GM18498 (cell line): ENCODE measurements around the gene ATP5PB.
A peak's percentile ranks its signal among the peaks of the same experiment; 100 is the strongest.

ENCODE experiments used
- ATAC-seq: cut with Tn5 transposase; IDR thresholded peaks from one replicate; pipeline ENCODE4 v1.9.1; 2021; ENCODE audit warnings: mild to moderate bottlenecking, moderate library complexity; ENCODE audit not compliant: unreplicated experiment

ATP5PB gene

DNA sequence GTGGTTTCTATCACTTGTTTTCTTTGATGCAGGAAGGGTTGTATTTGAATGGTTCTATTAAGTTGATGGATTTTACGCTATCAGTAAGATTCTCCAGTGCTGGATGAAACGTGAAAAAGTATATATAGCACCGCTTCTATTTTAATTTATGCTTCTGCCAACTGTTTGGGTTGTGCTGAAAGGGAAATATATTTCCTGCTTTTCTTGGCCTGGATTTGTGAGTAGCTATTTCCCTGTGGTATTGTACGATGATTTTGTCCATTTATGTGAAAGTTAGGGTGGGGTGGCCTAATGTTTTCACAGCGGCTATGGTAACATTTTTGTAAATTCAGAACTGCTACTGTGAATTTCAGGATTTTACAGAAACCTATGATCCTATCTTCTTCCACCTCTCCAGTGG, 24.8 kb downstream of the ATP5PB start:
- ATAC-seq = no peak

DNA sequence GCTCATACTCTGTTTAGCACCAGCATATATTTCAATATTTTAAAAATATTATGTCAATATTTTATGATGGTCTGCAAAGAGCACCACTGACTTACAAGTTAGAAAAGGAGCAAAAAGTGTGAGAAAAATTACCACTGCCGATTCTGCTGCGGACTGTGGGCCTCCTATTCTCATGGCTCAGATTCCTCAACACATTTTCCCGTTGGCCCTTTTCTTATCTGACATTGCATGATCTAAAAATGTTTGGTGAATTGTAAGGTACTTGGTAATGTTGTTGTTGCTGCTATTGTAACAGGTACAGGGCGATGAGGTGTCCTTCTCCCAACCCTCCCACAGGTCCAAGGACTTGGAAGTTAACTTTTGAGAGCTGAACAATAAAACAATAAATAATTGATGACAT, 25.3 kb downstream of the ATP5PB start:
- ATAC-seq = no peak

DNA sequence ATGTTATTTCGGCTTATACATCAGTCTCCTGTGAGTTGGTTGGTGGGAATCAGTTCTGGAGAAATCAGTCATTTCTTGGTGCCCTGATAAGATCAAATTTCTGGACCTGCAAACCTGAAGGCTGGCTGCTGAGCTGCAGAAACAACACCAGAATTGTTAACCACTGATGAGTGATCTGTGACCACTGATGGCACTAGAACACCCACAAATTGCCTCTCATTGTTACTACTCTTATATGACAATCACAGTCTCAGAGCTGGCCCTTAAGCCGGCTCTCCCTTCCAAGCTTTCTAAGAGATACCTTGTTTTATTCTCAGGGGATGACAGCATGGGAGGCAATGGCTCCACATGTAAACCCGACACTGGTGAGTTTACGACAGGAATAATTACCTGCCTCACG, 26.4 kb downstream of the ATP5PB start:
- no peak for ATAC-seq

DNA sequence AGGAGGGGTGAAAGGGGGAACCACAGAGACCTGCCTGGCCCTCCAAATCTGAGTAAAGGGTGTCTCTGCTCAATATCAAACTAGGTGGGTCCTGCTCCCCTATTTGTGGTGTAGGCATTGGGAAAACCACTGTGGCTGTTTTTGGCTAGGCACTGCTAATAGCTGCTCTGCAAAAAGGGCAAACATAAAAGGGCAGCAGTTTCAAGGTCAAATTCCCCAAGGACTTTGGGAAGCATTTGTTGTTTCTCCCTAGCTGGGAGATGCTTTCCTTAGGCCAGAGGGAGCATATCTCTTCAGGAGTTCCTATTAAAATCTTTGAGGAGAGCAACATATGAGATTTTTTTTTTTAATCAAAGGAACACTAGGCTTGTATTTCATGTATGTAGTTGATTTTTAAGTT, 26.9 kb downstream of the ATP5PB start:
- ATAC-seq = no peak

DNA sequence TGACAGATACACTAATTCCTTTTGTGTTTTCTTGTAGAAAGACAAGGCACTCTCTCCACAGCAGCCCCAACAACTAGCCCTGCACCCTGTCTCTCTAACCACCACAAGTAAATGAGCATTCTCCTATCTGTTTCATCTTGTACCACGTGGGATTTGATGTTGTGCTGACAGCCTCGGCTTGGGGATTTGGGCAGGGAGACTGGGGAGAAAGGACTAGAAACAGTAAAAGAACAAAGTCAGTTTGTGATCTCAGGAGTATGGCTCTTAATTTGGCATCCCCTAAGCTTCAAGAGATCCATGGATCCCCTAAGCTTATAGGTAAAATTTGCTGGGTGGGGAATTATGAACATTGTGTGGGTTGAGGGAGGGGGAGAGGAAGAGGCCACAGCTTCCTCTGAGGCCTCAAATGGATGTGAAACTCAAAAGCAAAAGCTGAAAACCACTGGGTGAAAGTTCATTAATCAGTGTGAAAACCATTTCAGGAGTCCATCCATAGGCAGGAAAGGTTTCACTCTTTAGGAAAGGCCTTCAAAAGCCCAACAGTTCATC, 27.6 kb downstream of the ATP5PB start:
- ATAC-seq = peak; percentile 82

DNA sequence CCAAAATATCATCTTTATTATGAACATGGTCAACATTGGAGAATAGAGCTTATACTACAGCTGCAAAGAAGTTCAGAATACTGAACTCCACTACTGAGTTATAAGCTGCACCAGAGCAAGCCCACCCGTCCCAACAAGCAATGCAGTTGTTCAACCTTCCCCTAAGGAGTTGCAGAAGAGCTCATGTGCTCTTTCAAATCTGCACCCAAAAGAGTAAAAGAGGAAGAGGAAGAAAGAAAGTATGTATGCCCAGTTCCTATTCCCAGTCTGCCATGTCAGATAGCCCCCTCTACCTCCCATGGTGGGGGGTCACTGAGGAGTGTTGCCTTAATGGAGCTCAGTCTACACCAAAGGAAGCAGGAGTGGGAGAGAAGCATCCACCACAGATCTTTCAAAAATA, 31.4 kb downstream of the ATP5PB start:
- no peak for ATAC-seq

DNA sequence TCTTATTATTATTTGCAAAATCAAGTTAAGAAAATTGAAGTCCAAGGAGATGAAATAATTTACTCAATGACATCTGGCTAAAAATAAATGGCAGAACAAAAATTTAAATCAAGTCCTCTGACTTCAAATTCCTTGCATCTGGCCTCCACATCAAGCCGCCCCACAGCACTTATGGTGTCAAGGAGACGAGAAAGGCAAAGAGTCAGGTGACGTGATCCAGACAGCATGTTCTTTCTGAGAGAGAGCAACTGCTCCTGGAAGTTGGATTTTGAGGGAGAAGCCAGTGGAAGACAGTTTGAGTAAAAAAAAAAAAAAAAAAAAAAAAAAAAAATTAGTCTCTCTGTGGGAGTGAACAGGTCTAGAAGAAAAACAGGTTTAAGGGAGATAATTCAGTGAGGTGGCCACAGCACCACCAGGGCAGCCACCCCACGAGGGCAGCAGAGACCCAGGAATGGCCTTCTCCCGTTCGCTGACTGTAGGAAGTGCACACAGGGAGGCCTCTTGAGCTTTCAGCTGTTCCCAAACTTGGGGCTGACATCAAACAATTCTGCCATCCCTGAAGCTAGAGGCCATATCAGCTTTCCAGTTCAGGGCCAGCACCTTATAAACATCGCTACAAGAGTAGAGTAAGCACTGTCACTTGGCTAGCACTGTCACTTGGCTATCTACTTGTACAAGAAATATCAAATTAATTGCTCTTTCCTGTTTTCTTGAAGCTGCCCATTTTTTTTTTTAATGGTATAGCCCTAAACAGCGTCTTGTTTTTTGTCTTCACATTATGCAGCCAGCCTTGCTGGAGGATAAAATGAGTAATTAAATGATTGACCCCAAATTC, 32.3 kb downstream of the ATP5PB start:
- ATAC-seq = no peak

DNA sequence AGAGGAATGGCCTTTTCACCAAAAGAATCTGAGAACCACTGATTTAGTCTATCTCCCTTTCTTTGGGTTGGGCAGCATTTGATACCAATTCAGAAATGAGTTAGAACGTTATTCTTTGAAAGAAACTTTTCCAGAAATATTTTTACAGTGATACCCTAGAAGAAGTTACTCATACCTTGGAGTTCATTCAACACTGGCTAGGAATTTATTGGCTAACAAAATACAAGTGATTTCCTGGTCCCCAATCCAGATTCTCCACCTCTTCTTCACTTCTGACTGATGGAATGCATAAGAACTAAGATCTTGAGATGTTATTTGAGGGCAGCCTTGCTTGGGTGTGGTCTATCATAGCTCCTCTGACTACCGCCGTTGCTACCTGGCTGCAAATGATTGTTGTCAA, 33.9 kb downstream of the ATP5PB start:
- ATAC-seq = no peak

DNA sequence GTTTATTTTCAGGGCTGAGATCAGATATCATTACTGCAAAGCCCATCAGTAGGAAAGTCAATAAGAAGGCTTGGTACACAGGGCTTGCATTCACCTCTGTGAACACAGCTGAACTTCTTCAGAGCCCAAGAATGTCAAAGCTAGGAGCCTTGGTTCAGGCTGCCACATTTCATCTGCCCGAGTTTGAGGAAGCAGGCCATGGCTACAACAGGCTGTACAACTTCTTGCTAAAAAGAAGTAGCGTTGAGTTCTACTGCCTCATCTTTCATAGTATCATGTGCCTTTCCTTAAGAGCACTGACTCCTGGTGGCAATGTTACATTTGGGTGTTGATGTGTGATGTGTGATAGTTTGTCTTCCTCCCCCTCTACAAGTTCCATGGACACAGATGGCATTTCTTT, 34.6 kb downstream of the ATP5PB start:
- no peak for ATAC-seq

DNA sequence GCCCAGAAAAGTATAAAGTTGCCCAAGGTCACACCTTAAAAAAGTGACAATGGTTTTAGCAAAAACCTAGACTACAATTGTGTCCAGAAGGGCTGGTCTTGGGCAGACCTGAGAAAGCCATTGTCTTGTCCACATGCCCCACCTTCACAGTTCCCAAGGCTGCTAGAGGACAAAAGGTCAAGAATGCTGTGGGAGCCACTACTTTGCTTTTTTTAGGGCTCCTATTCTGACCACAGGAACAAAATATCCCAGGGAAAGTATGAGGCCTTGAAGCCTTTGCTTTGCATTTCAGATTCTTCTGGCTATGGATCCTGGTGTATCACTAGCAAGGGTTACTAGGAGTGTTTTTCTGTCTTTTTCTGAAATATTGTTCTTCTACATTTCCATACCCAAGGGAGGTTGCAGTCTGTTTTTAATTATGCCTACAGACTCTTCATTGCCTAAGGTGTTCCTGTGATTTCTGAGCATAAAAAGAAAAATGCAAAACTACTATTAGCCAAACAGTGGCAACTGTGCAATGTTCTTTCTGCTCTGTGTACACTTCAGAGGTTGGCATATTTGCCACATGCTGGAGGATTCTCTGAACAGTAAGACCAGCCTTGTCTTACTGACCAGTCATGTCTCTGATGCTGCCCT, 35.2 kb downstream of the ATP5PB start:
- no peak for ATAC-seq

DNA sequence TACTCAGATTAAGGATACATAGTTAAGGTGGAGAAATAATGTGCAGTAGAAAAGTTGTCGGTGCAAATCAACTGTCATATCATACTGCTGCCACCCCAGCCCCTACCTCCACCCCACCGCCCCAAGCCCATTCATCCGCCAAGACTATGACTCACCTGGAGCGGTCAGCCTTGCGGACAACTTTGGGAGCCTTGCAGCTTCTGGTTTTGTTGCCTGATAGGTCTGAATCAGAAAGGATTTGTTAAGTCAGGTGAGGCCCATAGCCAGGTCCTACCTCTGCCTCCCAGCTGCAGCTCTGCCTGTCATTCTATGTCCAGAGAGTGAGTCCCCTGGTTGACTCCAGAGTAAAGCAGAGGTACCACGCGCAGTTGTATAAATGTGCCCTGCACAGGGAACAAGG, 37.2 kb downstream of the ATP5PB start:
- ATAC-seq = no peak

DNA sequence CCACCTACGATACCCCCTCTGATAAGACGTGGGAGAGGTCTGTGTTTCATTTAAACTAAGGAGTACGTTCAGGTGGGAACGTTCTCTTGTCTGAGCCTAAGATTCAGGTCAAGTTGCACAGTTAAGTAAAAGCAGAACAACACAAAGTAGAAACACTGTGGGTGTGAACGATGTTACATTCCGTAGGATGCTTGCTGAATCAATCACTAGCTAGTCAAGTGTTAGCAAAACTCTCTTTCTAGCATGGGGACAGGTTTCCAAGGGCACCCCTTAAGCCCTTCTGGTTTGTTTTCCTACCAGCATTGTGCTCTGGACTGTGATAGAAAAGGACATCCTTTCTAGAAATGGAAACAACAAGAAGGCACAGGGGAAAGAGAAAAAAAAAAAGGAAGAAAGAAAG, 37.9 kb downstream of the ATP5PB start:
- ATAC-seq = no peak

DNA sequence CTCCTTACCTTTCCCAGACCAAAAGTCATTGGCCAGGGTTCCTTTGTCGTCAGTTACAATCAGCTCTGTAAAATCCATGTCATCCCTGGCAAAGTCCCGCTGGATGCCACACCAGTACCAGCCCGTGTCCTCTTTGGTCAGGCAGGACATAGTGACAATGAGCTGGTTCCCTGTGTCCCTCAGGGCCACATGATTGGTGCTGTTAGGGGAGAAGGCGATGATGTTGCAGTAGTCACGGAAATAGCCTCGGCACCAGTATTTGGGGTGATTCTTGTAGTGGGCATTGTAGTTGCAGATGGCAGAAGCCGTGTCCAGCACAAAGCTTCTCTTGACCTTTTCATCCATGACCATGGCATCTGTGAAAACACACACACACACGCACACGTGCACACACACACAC, 39.4 kb downstream of the ATP5PB start:
- no peak for ATAC-seq

DNA sequence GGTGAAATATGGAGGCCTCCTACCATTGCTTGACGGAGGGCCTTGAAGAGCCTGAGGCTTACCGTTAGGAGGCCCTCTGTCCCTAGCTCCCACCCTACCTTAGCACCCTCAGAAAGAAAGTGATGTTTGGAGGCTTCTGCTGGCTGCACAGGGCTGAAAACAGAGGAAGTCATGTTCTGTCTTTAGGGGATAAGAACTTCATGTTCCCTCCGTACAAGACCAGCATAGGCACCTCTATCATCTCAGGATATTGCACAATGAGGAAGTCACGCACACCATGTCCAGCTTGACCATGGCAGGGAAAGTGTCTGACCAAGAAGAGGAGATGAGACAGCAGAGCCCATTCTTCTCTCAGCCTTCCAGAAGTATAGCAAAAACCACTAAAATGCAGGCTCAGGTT, 40.3 kb downstream of the ATP5PB start:
- no peak for ATAC-seq

DNA sequence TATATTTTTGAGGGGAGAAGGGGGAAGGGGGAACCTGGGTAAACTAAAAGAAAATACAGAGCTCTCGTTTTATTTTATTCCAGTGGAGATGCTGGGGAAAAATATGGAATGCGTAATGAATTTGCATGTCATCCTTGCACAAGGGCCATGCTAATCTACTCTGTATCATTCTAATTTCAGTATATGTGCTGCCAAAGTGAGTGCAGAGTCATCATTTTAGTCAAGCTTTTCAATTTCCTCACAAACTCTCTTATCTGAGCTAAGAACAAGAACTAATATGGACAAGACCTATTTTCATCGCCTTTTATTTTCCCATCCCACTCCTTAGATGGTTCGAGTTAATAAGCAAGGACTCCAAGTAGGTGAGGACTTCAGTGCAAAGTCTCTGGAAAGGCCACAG, 41.0 kb downstream of the ATP5PB start:
- no peak for ATAC-seq

DNA sequence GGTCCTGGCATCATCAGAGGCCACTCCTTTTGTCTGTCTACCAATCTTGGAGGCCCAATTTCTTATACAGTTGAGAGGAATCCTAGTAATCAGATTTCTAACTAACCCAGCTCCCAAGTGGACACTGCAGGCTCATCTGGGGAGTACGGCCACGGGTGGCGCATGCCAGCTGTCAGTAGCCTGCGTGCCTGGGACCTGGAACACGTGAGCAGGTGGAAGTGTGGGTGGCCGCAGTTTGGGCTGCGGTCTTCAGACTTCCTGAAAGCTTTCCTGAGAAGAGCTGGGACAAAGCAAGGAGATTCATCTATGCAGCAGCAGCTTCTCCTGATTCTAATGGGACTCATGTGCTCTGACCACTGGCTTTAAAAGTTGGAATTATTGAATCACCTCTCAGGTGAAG, 41.8 kb downstream of the ATP5PB start:
- no peak for ATAC-seq

DNA sequence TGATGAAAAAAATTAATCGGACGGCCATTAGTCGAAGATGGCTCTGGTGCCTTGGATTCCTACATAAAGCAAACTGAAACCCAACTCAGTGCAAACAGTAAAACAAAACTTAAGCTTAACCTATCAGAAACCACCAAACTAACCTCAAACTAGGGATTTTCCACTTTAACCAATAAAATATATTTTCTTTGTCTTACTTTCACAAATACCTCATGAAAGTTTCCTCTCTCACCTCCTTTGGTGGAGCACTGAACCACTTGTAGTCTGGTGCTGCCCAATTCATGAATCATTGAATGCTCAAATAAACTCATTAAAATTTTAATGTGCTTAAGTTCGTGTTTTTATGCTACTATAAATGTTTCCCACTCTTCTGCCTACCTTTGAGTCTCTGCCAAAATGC, 47.1 kb downstream of the ATP5PB start:
- ATAC-seq = no peak

DNA sequence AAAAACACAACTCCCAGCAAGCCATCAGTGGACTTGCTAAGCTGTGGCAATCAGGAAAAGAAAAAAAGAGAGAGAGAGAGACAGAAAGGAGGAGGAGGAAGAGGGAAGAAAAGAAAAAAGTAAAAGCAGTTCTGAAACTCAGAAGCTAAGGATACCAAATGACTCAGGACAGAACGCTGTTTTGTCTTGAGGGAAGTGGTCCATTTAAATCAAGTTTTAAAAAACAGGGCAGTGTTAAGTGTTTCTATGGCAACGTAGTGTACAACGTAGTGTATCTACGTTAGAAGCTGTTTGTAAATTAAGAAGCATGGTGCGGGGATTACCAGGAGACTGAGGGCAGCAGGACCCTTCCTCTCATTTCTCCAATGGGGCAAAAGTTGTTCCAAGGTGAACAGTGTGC, 48.3 kb downstream of the ATP5PB start:
- ATAC-seq = no peak

DNA sequence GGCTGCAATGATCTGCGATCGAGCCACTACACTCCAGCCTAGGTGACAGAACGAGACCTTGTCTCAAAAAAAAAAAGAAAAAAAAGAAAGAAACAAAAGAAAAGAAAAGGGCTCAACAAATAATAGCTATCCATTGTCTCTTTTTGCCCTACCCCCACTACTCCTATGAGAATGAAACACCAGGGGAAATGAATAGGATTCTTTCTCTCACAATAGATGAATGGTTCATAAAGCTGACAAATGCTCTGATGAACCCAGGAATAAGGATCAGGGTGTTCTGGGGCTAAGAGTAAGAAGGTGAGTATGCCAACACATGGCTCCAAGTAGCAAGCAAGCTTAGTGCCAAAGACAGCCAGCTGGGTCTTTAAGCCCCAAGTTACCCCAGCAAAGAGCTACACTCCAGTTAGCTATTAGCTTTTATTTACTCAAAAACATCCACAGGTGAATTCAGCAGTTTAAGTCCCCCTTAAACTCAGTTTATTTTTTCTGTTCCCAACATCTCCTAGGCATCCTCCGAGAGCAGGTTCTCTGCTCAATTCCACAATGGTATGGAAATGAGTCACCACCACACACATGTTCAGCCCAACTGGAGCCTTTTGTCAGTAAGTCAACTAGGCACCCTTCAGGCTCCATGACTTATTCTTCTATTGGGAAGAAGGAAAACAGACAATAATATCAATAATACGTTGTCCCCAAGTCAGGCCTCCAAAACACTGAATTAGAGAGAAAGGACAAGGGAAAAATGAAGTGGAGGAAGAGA, 49.9 kb downstream of the ATP5PB start:
- ATAC-seq = no peak

DNA sequence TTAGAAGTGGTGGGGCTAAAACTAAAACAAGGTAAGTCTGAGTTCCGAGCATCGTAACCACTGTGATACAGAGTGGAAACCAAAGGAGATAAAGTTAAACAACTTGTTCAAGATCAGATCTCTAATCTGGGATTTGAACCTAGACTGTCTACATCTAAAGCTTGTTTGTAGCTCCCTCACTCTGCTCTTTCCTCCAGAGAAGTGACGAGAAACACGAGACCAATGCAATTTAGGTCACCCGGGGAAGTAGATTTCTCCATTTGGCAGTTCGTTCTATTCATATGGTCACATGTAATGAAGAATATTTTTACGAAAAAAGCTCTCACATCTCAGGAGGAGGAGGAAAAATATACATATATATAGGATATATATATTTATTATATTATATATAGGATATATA, 52.4 kb downstream of the ATP5PB start:
- ATAC-seq = no peak

DNA sequence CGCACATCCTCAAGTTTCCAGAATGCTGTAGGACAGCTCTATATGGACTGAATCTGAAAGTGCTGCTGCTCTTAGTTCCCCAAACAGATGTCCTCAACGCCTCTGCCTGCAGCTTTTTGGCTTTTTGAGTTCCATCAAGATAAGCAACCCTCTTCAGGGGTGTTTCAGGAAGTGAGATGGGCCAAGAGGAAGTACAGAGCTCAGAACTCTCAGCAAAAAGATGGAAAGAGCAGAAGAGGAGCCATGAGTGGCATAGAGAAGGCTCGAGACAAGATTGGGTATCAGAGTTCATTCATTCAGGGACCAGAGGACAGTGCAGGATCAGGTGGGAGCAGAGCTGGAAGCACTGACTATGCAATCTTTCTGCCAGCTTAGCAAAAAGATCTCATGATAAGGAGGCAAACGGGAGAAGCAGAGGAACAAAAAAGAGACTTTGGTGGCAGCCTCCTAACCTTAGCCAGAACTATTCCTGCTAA, 54.4 kb downstream of the ATP5PB start, which contains the start of the genes ADORA3 and TMIGD3:
Gene ADORA3 (minus strand): TSS at position 49 of the 476 bp plus-strand sequence. CDS start 279 bp downstream, outside the sequence.
Gene TMIGD3 (minus strand): TSS at position 49 of the 476 bp plus-strand sequence. CDS start 279 bp downstream, outside the sequence.
- ATAC-seq = no peak
